SK-N-SH treated with all-trans-retinoic acid at 6 μM for 48 hours (cell line): ENCODE data around the gene PRSS2.

ENCODE experiments used
- ATAC-seq: fragments of 200-7000 bp; cut with Tn5 transposase; 3 replicates; pipeline ENCODE4 v1.9.1; 2020; ENCODE audit warnings: mild to moderate bottlenecking, moderate library complexity
- ARNTL ChIP-seq: fragments of 450-650 bp; formaldehyde crosslinking; IDR thresholded peaks from 2 replicates; pipeline ENCODE4 v1.5.0; 2020; ENCODE audit warnings: low read depth, mild to moderate bottlenecking, moderate library complexity, borderline replicate concordance
- BACH2 ChIP-seq: fragments of 250-450 bp; sonication (Bioruptor Pico); IDR thresholded peaks from 2 replicates; pipeline ENCODE4 v1.9.0; 2021; ENCODE audit warnings: mild to moderate bottlenecking, borderline replicate concordance
- CREB5 ChIP-seq: fragments of 250-450 bp; sonication (Bioruptor Pico); IDR thresholded peaks from 2 replicates; pipeline ENCODE4 v1.5.1; 2020; ENCODE audit warnings: low read depth, mild to moderate bottlenecking, moderate library complexity
- CSDC2 ChIP-seq: fragments of 250-450 bp; sonication (Bioruptor Pico); IDR thresholded peaks from 2 replicates; pipeline ENCODE4 v1.5.0; 2020; ENCODE audit warnings: mild to moderate bottlenecking, moderate library complexity
- CSRNP3 ChIP-seq: fragments of 250-450 bp; sonication (Bioruptor Pico); IDR thresholded peaks from 2 replicates; pipeline ENCODE4 v1.5.1; 2021; ENCODE audit warnings: mild to moderate bottlenecking, moderate library complexity
- ESRRG ChIP-seq: fragments of 250-450 bp; sonication (Bioruptor Pico); IDR thresholded peaks from 2 replicates; pipeline ENCODE4 v1.6.1; 2021; ENCODE audit warnings: mild to moderate bottlenecking
- GLIS3 ChIP-seq: fragments of 250-450 bp; sonication (Bioruptor Pico); IDR thresholded peaks from 2 replicates; pipeline ENCODE4 v1.5.0; 2020; ENCODE audit warnings: mild to moderate bottlenecking, moderate library complexity
- ISL1 ChIP-seq: fragments of 250-450 bp; sonication (Bioruptor Pico); IDR thresholded peaks from 2 replicates; pipeline ENCODE4 v2.1.2; 2022; ENCODE audit warnings: mild to moderate bottlenecking, moderate library complexity
- OSR1 ChIP-seq: fragments of 250-450 bp; sonication (Bioruptor Pico); IDR thresholded peaks from 2 replicates; pipeline ENCODE4 v1.8.0; 2022; ENCODE audit warnings: moderate library complexity, mild to moderate bottlenecking, inconsistent platforms
- PATZ1 ChIP-seq: fragments of 250-450 bp; sonication (Bioruptor Pico); IDR thresholded peaks from 2 replicates; pipeline ENCODE4 v1.8.0; 2020; ENCODE audit warnings: mild to moderate bottlenecking, moderate library complexity, borderline replicate concordance
- PPARA ChIP-seq: fragments of 250-450 bp; sonication (Bioruptor Pico); IDR thresholded peaks from 2 replicates; pipeline ENCODE4 v1.5.0; 2020; ENCODE audit warnings: mild to moderate bottlenecking, borderline replicate concordance
- RARB ChIP-seq: fragments of 250-450 bp; sonication (Bioruptor Pico); IDR thresholded peaks from 2 replicates; pipeline ENCODE4 v1.8.0; 2021; ENCODE audit warnings: mild to moderate bottlenecking, moderate library complexity
- SNAI2 ChIP-seq: fragments of 250-450 bp; sonication (Bioruptor Pico); IDR thresholded peaks from 2 replicates; pipeline ENCODE4 v1.5.0; 2020; ENCODE audit warnings: mild to moderate bottlenecking, moderate library complexity
- TCF4 ChIP-seq: fragments of 250-450 bp; sonication (Bioruptor Pico); IDR thresholded peaks from 2 replicates; pipeline ENCODE4 v1.8.0; 2021; ENCODE audit warnings: mild to moderate bottlenecking, moderate library complexity, borderline replicate concordance
- TOX ChIP-seq: fragments of 250-450 bp; sonication (Bioruptor Pico); IDR thresholded peaks from 2 replicates; pipeline ENCODE4 v1.8.0; 2021; ENCODE audit warnings: mild to moderate bottlenecking, moderate library complexity, borderline replicate concordance
- ZC3H10 ChIP-seq: fragments of 250-450 bp; sonication (Bioruptor Pico); IDR thresholded peaks from 2 replicates; pipeline ENCODE4 v1.5.1; 2021; ENCODE audit warnings: mild to moderate bottlenecking, moderate library complexity
- ZFP3 ChIP-seq: fragments of 250-450 bp; sonication (Bioruptor Pico); IDR thresholded peaks from 2 replicates; pipeline ENCODE4 v1.5.0; 2020; ENCODE audit warnings: mild to moderate bottlenecking, moderate library complexity
- ZFP30 ChIP-seq: fragments of 450-650 bp; formaldehyde crosslinking; IDR thresholded peaks from 2 replicates; pipeline ENCODE4 v1.5.0; 2022; ENCODE audit warnings: mild to moderate bottlenecking, moderate library complexity
- ZNF565 ChIP-seq: fragments of 450-650 bp; formaldehyde crosslinking; conservative IDR thresholded peaks from 2 replicates; pipeline ENCODE4 v1.5.0; 2020; ENCODE audit warnings: low read depth, mild to moderate bottlenecking, moderate library complexity
- ZNF70 ChIP-seq: fragments of 450-650 bp; formaldehyde crosslinking; IDR thresholded peaks from 2 replicates; pipeline ENCODE4 v1.5.0; 2020; ENCODE audit warnings: mild to moderate bottlenecking, moderate library complexity
- ZNF8 ChIP-seq: fragments of 450-650 bp; formaldehyde crosslinking; IDR thresholded peaks from 2 replicates; pipeline ENCODE4 v1.5.0; 2020; ENCODE audit warnings: mild to moderate bottlenecking, moderate library complexity
- TF ChIP-seq, protein P1 (sequence below): fragments of 250-450 bp; sonication (Bioruptor Pico); IDR thresholded peaks from 2 replicates; pipeline ENCODE4 v1.5.0; 2020; ENCODE audit warnings: mild to moderate bottlenecking, moderate library complexity

PRSS2 gene

DNA sequence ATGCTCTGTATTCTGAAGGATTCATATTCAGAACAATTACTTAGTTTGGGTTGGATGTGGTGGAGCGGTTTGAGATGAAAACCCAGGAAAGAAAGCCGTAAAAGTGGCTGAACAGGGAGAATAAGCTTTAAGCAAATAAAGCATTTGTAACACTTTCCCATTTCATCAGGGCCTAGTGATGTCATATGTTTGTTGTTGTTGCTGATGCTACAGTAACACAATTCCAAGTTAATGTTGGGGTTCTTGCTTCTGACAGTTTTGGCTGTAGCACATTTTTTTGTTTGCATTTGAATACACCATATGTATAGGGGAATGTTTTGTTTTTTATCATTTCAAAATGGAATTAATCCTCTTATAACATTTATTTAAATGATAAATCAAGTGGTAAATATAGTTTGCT, 43.7 kb downstream of the PRSS2 start:
- no peak for ATAC-seq
- TF ChIP-seq ISL1 (CRISPR knock-in tag) (no peak), CREB5 (CRISPR knock-in tag) (no peak)

GRCh38 chr7:142815134-142815533, 44.4 kb downstream of the PRSS2 start:
- TF ChIP-seq ZNF8 (CRISPR knock-in tag) (no peak), TCF4 (peak; percentile 83; the same call in 1 of the 2 replicates)
- ATAC-seq, result no peak

DNA sequence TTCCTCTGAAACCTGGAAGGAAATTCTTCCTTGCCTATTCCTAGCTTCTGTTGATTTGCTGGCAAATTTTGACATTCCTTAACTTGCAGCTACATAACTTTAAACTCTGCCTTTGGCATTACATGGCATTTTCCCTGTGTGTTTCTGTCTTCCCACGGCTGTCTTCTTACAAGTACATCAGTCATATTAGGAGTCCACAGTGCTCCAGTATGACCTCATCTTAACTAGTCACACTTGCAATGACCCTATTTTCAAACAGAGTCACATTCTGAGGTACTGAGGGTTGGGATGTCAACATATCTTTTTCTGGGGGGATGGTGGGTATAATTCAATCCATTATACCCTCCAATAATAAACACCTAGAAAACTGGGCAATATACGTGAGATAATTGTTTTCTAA, 46.7 kb downstream of the PRSS2 start:
- TF ChIP-seq RARB (CRISPR knock-in tag), result no peak
- TF ChIP-seq ARNTL, result no peak
- TF ChIP-seq GLIS3, result no peak
- TF ChIP-seq BACH2, result no peak
- TF ChIP-seq CSRNP3, result no peak
- TF ChIP-seq ISL1 (CRISPR knock-in tag), result no peak
- TF ChIP-seq, protein P1, sequence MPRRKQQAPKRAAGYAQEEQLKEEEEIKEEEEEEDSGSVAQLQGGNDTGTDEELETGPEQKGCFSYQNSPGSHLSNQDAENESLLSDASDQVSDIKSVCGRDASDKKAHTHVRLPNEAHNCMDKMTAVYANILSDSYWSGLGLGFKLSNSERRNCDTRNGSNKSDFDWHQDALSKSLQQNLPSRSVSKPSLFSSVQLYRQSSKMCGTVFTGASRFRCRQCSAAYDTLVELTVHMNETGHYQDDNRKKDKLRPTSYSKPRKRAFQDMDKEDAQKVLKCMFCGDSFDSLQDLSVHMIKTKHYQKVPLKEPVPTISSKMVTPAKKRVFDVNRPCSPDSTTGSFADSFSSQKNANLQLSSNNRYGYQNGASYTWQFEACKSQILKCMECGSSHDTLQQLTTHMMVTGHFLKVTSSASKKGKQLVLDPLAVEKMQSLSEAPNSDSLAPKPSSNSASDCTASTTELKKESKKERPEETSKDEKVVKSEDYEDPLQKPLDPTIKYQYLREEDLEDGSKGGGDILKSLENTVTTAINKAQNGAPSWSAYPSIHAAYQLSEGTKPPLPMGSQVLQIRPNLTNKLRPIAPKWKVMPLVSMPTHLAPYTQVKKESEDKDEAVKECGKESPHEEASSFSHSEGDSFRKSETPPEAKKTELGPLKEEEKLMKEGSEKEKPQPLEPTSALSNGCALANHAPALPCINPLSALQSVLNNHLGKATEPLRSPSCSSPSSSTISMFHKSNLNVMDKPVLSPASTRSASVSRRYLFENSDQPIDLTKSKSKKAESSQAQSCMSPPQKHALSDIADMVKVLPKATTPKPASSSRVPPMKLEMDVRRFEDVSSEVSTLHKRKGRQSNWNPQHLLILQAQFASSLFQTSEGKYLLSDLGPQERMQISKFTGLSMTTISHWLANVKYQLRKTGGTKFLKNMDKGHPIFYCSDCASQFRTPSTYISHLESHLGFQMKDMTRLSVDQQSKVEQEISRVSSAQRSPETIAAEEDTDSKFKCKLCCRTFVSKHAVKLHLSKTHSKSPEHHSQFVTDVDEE (CRISPR knock-in tag), result no peak
- no peak for TF ChIP-seq ZC3H10 (CRISPR knock-in tag)
- TF ChIP-seq PPARA (CRISPR knock-in tag), result no peak
- TF ChIP-seq ZNF70 (CRISPR knock-in tag), result no peak
- no peak for TF ChIP-seq TOX
- no peak for TF ChIP-seq ZFP30
- TF ChIP-seq ZFP3 (CRISPR knock-in tag), result no peak
- TF ChIP-seq TCF4, result no peak
- TF ChIP-seq SNAI2, result no peak
- no peak for TF ChIP-seq CREB5 (CRISPR knock-in tag)
- no peak for TF ChIP-seq ESRRG (CRISPR knock-in tag)
- no peak for TF ChIP-seq ZNF565 (CRISPR knock-in tag)
- ATAC-seq, result no peak

- ATAC-seq, result no peak
- TF ChIP-seq TOX, result no peak
- no peak for TF ChIP-seq OSR1 (CRISPR knock-in tag)
- TF ChIP-seq ZFP30, result no peak
- no peak for TF ChIP-seq TCF4
- no peak for TF ChIP-seq PATZ1
- no peak for TF ChIP-seq CSRNP3
- TF ChIP-seq ISL1 (CRISPR knock-in tag), result no peak
- TF ChIP-seq CREB5 (CRISPR knock-in tag), result no peak
- TF ChIP-seq ARNTL, result no peak
- no peak for TF ChIP-seq CSDC2
- TF ChIP-seq ZNF70 (CRISPR knock-in tag), result no peak
- TF ChIP-seq, protein P1 (CRISPR knock-in tag), result no peak
- TF ChIP-seq, all 23 proteins: peak for 0
Measured at GRCh38 chr7:142819530-142819929, 48.8 kb downstream of the PRSS2 start.
